Astrocyte (in vitro differentiated cells and primary cell): ENCODE measurements around the gene RTN1.

ENCODE experiments used
- CTCF ChIP-seq: IDR thresholded peaks from 2 replicates; pipeline ENCODE4 v1.5.1; 2011; ENCODE audit warnings: low read depth, mild to moderate bottlenecking, inconsistent platforms, low read length, moderate library complexity; ENCODE audit not compliant: insufficient read depth
- EZH2 ChIP-seq: IDR thresholded peaks from 2 replicates; pipeline ENCODE4 v1.6.1; 2012; ENCODE audit warnings: mild to moderate bottlenecking, low read length, inconsistent platforms; ENCODE audit not compliant: insufficient read depth

- TF ChIP-seq CTCF (no peak), EZH2 (no peak)
These were observed 190.7 kb downstream of the RTN1 start for GRCh38 chr14:59679872-59680271.
